Heart left ventricle (tissue), 13 donors: ENCODE data around the gene ARL6IP1.

ENCODE experiments used
- POLR2A ChIP-seq, 2 donors: fragments of 450-650 bp; IDR thresholded peaks; one replicate each; pipeline ENCODE4 v1.6.1; 2017; ENCODE audit warnings: antibody characterized with exemption in 2 of 2, mild to moderate bottlenecking in 2 of 2, moderate library complexity in 2 of 2
- TF ChIP-seq, protein P1 (sequence below), 12 donors: fragments of 200-600 bp; sonication (generic) in 4 of 12; IDR thresholded peaks; one replicate each; pipeline versions ENCODE4 v1.5.0 to v1.8.0; 2018 to 2022; ENCODE audit warnings: antibody characterized with exemption in 12 of 12, mild to moderate bottlenecking in 5 of 12
- donor health status: ischemic (EF 13 %, LVEDD 7.1; RV severe dilation, severe dysfunction).
- donor health status: DM: no; HTN: yes; CAD: no.
- donor health status: DM: no; HTN: no; CAD: no.
- donor health status: ischemic (EF 25% LVEDD 6.9; RV normal size, moderate dysfunction).
- donor health status: ischemic (EF 25% LVEDD 5.7; RV mildly dilated, moderate dysfunction).
- donor health status: ischemic (EF 35%, LVEDD 5.7; RV mildly dilated, moderate dysfunction).
- donor health status: nonischemic (EF 11% LVEDD 7.7; RV severe dilation, severe dysfunction).
- donor health status: DM: yes; HTN: yes; CAD: no.
- donor health status: PGD.
- donor health status: ischemic (EF 29% LVEDD 5.4; RV normal size, mild dysfunction).
- donor health status: nonischemic (EF 23%, LVEDD 6.1; RV moderate dilation, normal function).

DNA sequence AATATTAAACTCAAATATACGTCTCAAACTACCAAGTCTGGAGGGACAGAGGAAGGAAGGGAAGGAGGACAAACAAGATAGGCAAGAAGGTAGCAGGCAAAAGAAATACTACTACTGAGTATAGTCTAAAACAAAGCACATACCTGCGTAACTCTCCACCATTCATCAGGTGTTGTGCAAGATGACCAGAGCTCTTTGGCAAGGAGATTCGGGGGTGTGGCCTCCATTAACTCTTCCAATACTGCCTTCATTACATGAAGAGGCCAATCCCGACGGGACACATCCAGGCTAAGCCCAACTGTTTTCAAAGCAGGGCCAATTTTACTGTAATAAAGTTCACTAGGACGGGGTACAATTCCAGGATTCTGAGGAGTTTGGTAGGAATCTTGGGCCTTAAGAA lies 38.2 kb upstream of the ARL6IP1 start:
- TF ChIP-seq, protein P1, sequence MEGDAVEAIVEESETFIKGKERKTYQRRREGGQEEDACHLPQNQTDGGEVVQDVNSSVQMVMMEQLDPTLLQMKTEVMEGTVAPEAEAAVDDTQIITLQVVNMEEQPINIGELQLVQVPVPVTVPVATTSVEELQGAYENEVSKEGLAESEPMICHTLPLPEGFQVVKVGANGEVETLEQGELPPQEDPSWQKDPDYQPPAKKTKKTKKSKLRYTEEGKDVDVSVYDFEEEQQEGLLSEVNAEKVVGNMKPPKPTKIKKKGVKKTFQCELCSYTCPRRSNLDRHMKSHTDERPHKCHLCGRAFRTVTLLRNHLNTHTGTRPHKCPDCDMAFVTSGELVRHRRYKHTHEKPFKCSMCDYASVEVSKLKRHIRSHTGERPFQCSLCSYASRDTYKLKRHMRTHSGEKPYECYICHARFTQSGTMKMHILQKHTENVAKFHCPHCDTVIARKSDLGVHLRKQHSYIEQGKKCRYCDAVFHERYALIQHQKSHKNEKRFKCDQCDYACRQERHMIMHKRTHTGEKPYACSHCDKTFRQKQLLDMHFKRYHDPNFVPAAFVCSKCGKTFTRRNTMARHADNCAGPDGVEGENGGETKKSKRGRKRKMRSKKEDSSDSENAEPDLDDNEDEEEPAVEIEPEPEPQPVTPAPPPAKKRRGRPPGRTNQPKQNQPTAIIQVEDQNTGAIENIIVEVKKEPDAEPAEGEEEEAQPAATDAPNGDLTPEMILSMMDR (IDR thresholded peaks at IDR 0.05): no peak
- no peak for TF ChIP-seq POLR2A (IDR thresholded peaks at IDR 0.05)
